Suppressor macrophage treated with lipopolysaccharide for 1 hour (primary cell): ENCODE data around the gene WTAP.

Experiments used
- DNase-seq, 3 donors: peaks; one replicate each; pipeline ENCODE4 v3.0.0-alpha.2; 2020 to 2022

WTAP gene

GRCh38 chr6:159726918-159727716, at the start of gene WTAP:
Gene WTAP, plus strand, starts transcription at chr6:159727506. Its CDS starts 8,760 bp downstream, at chr6:159736266.
- peak; percentile 93 to 97 (median 96) for DNase-seq

- DNase-seq, result peak; percentile 80 to 87 (median 84)
Observed at GRCh38 chr6:159677506-159678165, 49.7 kb upstream of the WTAP start.

GRCh38 chr6:159678574-159678973, 48.7 kb upstream of the WTAP start:
- peak; percentile 64 to 77 (median 75) for DNase-seq

GRCh38 chr6:159679091-159680077, 47.9 kb upstream of the WTAP start:
- peak; percentile 46 to 69 (median 51) for DNase-seq

GRCh38 chr6:159680104-159680503, 47.2 kb upstream of the WTAP start:
- peak; percentile 30 to 65 (median 43) for DNase-seq

GRCh38 chr6:159681191-159681880, 46.0 kb upstream of the WTAP start:
- DNase-seq, result peak; percentile 68 to 82 (median 73)

- DNase-seq, result peak; percentile 28 to 68 (median 57)
Observed at GRCh38 chr6:159682295-159682694, 45.0 kb upstream of the WTAP start.

GRCh38 chr6:159682810-159683209, 44.5 kb upstream of the WTAP start:
- peak; percentile 39 to 65 (median 49) for DNase-seq

GRCh38 chr6:159684013-159684304, 43.3 kb upstream of the WTAP start:
- DNase-seq, result peak in 1 of 3 donors; percentile 57

GRCh38 chr6:159686040-159686439, 41.3 kb upstream of the WTAP start:
- peak in 2 of 3 donors; percentile 42 to 52 for DNase-seq

GRCh38 chr6:159686703-159687102, 40.6 kb upstream of the WTAP start:
- DNase-seq, result peak in 2 of 3 donors; percentile 43 to 55

GRCh38 chr6:159687341-159687740, 40.0 kb upstream of the WTAP start:
- DNase-seq, result peak; percentile 29 to 65 (median 65)

- DNase-seq, result peak; percentile 38 to 70 (median 52)
Observed at GRCh38 chr6:159688266-159688905, 38.9 kb upstream of the WTAP start.

GRCh38 chr6:159689001-159689400, 38.3 kb upstream of the WTAP start:
- DNase-seq, result peak in 2 of 3 donors; percentile 65 to 74

- peak in 2 of 3 donors; percentile 39 to 54 for DNase-seq
Observed at GRCh38 chr6:159690135-159690534, 37.2 kb upstream of the WTAP start.

GRCh38 chr6:159691133-159691962, 36.0 kb upstream of the WTAP start:
- DNase-seq, result peak; percentile 79 to 97 (median 90)

- peak; percentile 50 to 61 (median 54) for DNase-seq
Observed at GRCh38 chr6:159691963-159692287, 35.4 kb upstream of the WTAP start.

- DNase-seq, result no peak
Observed at GRCh38 chr6:159692303-159693127, 34.8 kb upstream of the WTAP start.

GRCh38 chr6:159693128-159693893, 34.0 kb upstream of the WTAP start, which contains the start of gene SOD2:
Gene SOD2, minus strand, starts transcription at chr6:159693241. Its CDS starts 74 bp downstream, at chr6:159693167.
- peak; percentile 97 to 99 (median 99) for DNase-seq
